ENCODE data around the gene AIMP1. TPM values are rescaled to one million over a fixed set of nuclear protein-coding genes. Genes with fewer than 3 reads are reported as not detected.
"Not testable (repeated sequence)": the region's sequence is repeated elsewhere in the genome, so short reads cannot be mapped to it uniquely, and the experiment has no call there.

The AIMP1 gene
- total RNA-seq, 1 donor from 2014 or later: 42.9 TPM

DNA sequence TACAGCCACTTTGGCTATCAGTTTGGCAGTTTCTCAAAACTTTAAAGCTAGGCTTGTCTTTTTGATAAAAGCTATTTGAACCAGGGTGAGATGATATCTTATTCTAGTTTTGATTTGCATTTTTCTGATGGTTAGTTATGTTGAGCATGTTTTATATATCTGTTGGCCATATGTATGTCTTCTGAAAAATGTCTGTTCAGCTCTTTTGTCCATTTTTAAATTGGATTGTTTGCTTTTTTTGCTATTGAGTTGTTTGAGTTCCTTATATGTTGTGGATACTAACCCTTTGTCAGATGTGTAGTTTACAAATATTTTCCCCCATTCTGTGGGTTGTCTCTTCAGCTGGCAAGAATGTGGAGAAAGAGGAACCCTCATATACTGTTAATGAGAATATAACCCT is 63.8 kb downstream of the AIMP1 start:
- no peak for DNase-seq (ENCODE audit: low spot score)
- intact Hi-C loops (cut with DNase I): no loop called here
- no peak for ATAC-seq

DNA sequence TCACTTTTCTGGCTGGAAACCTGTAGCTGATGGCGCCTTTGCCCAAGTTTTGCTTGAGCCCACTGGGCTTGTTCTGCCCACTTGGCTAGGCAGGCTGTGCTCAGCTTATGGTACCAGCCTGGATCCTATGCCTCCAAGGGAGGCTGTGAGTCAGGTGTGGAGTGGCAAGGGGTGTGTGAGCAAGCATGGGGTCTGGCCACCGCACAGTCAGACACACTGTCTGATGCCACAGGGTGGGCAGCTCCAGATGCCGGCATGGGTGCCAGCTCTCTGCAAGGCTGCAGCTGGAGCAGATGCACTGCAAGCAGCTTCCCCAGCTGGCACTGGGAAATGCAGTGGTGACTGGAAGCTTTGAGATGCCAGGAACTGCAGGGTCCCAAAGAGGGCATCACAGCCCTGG is 68.5 kb downstream of the AIMP1 start:
- DNase-seq (ENCODE audit: low spot score) (no peak), ATAC-seq (no peak)
- intact Hi-C loops (cut with DNase I): loop anchor here (5.0 kb wide), 1 partner anchor 442 kb away; no protein-coding TSS in a partner anchor

- intact Hi-C loops (cut with DNase I): loop anchor here (5.0 kb wide), 1 partner anchor 441 kb away; no protein-coding TSS in a partner anchor
- DNase-seq (ENCODE audit: low spot score) (no peak), ATAC-seq (no peak)
These were observed 69.6 kb downstream of the AIMP1 start for GRCh38 chr4:106385853-106386393.

GRCh38 chr4:106395582-106395981 is 79.2 kb downstream of the AIMP1 start:
- ATAC-seq (no peak), DNase-seq (ENCODE audit: low spot score) (no peak)
- intact Hi-C loops (cut with DNase I): no loop called here

GRCh38 chr4:106398898-106399297 is 82.5 kb downstream of the AIMP1 start:
- DNase-seq (ENCODE audit: low spot score); intact Hi-C loops (cut with DNase I); ATAC-seq: not testable (repeated sequence)

Other genes with a start within 250 kb of the AIMP1 start
- gene TBCK, start 341 bp upstream of the AIMP1 start, total RNA-seq: 60.4 TPM
- not detected for gene GIMD1, start 52.2 kb downstream of the AIMP1 start, total RNA-seq